K562 (cell line): ENCODE data around the gene PTPN14. TPM values are rescaled to one million over a fixed set of nuclear protein-coding genes. Genes with fewer than 3 reads are reported as not detected.

Source experiments
- ATAC-seq: fragments of 200-7000 bp; cut with Tn5 transposase; 3 replicates; pipeline ENCODE4 v1.9.1; 2020; ENCODE audit warnings: moderate library complexity
- BruUV-seq: library from RNA; stranded (reverse); fragments of 400-500 nt; replicated peaks from 2 replicates; lab custom pipeline; 2021; lab: Mats Ljungman, UMichigan
- CTCF ChIA-PET: fragments of 300-600 bp; formaldehyde crosslinking; extraction: SDS; loops from one replicate; lab custom pipeline; 2021; ENCODE audit warnings: low intra/inter-chr PET ratio; lab: Yijun Ruan, JAX
- POLR2A ChIA-PET: fragments of 300-600, 350-650 bp; sonication (Branson Sonifier 250); formaldehyde crosslinking; extraction: SDS; loops from one replicate; lab custom pipeline; 2021; ENCODE audit warnings: antibody characterized with exemption, inconsistent platforms; lab: Yijun Ruan, JAX
- DNase-seq, 4 experiments: peaks; one replicate each; pipeline versions ENCODE4 v3.0.0 to v3.0.0-alpha.2; 2011 to 2018; ENCODE audit warnings: low spot score in 3 of 4, mixed read lengths in 3 of 4; ENCODE audit errors: extremely low read depth in 1 of 4
- FAIRE-seq: peaks from 2 replicates; lab custom pipeline; 2011; peaks lifted over from hg19 to GRCh38; lab: Jason Lieb, UNC
- H2AFZ ChIP-seq: 2 replicates; pipeline ENCODE4 v1.6.0; 2011; ENCODE audit warnings: low read depth, low read length, control low read depth, inconsistent platforms
- H3K27ac ChIP-seq: fragments of 200-600 bp; 3 replicates; pipeline ENCODE4 v1.8.0; 2011; ENCODE audit warnings: low read depth, mild to moderate bottlenecking, control low read depth, inconsistent platforms, low read length, moderate library complexity, mixed read lengths; ENCODE audit errors: extremely low read depth
- H3K27me3 ChIP-seq, 2 experiments: fragments of 300-600 bp in 1 of 2; 2 replicates in 1 of 2; 3 replicates in 1 of 2; pipeline versions ENCODE4 v1.6.0 to v1.8.0; 2011; ENCODE audit warnings: inconsistent platforms in 2 of 2, low read length in 2 of 2, mild to moderate bottlenecking in 1 of 2, mixed read lengths in 1 of 2, moderate library complexity in 1 of 2; ENCODE audit not compliant: control insufficient read depth in 2 of 2, insufficient read depth in 2 of 2
- H3K36me3 ChIP-seq: fragments of 300-600 bp; 3 replicates; pipeline ENCODE4 v1.8.0; 2011; ENCODE audit warnings: mild to moderate bottlenecking, low read length, inconsistent platforms; ENCODE audit not compliant: control insufficient read depth, insufficient read depth
- H3K4me1 ChIP-seq, 2 experiments: fragments of 200-600 bp in 1 of 2; replicated peaks in 1 of 2; 2 replicates in 1 of 2; 3 replicates in 1 of 2; pipeline versions ENCODE4 v1.5.1 to v1.8.0; 2011; ENCODE audit warnings: inconsistent platforms in 2 of 2, low read length in 2 of 2, mild to moderate bottlenecking in 1 of 2, mixed read lengths in 1 of 2, moderate library complexity in 1 of 2; ENCODE audit not compliant: control insufficient read depth in 2 of 2, insufficient read depth in 2 of 2
- H3K4me2 ChIP-seq: 2 replicates; pipeline ENCODE4 v1.6.1; 2011; ENCODE audit warnings: low read length, control low read depth, inconsistent platforms, mixed read lengths; ENCODE audit not compliant: insufficient read depth
- H3K4me3 ChIP-seq: fragments of 200-600 bp; sonication (generic), shearing (Covaris generic); 2 replicates; pipeline ENCODE4 v1.5.1; 2016; ENCODE audit warnings: control low read depth, inconsistent platforms
- H3K79me2 ChIP-seq: fragments of 200-600 bp; 3 replicates; pipeline ENCODE4 v1.8.0; 2011; ENCODE audit warnings: low read length, inconsistent platforms; ENCODE audit not compliant: control insufficient read depth, insufficient read depth
- H3K9ac ChIP-seq, 2 experiments: 2 replicates each; pipeline versions ENCODE4 v1.6.0 to v1.6.1; 2011; ENCODE audit warnings: low read depth in 2 of 2, low read length in 2 of 2, control low read depth in 1 of 2, inconsistent platforms in 1 of 2, mild to moderate bottlenecking in 1 of 2, mixed read lengths in 1 of 2; ENCODE audit not compliant: insufficient read depth in 1 of 2
- H3K9me1 ChIP-seq: one replicate; pipeline ENCODE4 v1.6.0; 2011; ENCODE audit warnings: inconsistent platforms, mild to moderate bottlenecking, low read length, moderate library complexity; ENCODE audit not compliant: control insufficient read depth, insufficient read depth
- H3K9me3 ChIP-seq: replicated peaks from 2 replicates; pipeline ENCODE4 v1.5.1; 2011; ENCODE audit warnings: low read depth, low read length, inconsistent platforms; ENCODE audit not compliant: control insufficient read depth, insufficient read depth
- H4K20me1 ChIP-seq: replicated peaks from 2 replicates; pipeline ENCODE4 v1.6.1; 2011; ENCODE audit warnings: low read length, inconsistent platforms, mixed read lengths; ENCODE audit not compliant: control insufficient read depth, insufficient read depth
- CBX1 ChIP-seq: sonication (generic); IDR thresholded peaks from 2 replicates; pipeline ENCODE4 v1.6.1; 2016; ENCODE audit warnings: antibody characterized with exemption, low read depth, mild to moderate bottlenecking
- E2F3 ChIP-seq: fragments of 250-450 bp; sonication (Bioruptor Pico); IDR thresholded peaks from 2 replicates; pipeline ENCODE4 v1.4.0; 2020; ENCODE audit warnings: mild to moderate bottlenecking
- FOXK1 ChIP-seq: sonication (generic); formaldehyde crosslinking; IDR thresholded peaks from 2 replicates; pipeline ENCODE4 v1.8.0; 2022; ENCODE audit warnings: missing genetic modification reagents, mild to moderate bottlenecking, borderline replicate concordance
- HNRNPK ChIP-seq: fragments of 200-400 bp; formaldehyde crosslinking; IDR thresholded peaks from one replicate; pipeline ENCODE4 v1.6.1; 2018; ENCODE audit warnings: mild to moderate bottlenecking, low read depth, low read length; ENCODE audit not compliant: poor library complexity, severe bottlenecking
- HSF4 ChIP-seq: fragments of 250-450 bp; sonication (Bioruptor Pico); IDR thresholded peaks from 2 replicates; pipeline ENCODE4 v2.1.2; 2022; ENCODE audit warnings: mild to moderate bottlenecking, moderate library complexity, borderline replicate concordance
- POLR2B ChIP-seq: fragments of 450-650 bp; IDR thresholded peaks from 2 replicates; pipeline ENCODE4 v1.6.1; 2018; ENCODE audit warnings: low read depth; ENCODE audit not compliant: partially characterized antibody
- SMAD4 ChIP-seq: fragments of 250-450 bp; sonication (Bioruptor Pico); conservative IDR thresholded peaks from 2 replicates; pipeline ENCODE4 v1.8.0; 2021; ENCODE audit warnings: inconsistent platforms, mild to moderate bottlenecking, moderate library complexity
- SOX6 ChIP-seq: fragments of 450-650 bp; IDR thresholded peaks from 2 replicates; pipeline ENCODE4 v1.6.1; 2014; ENCODE audit warnings: mild to moderate bottlenecking
- ZNF184 ChIP-seq: sonication (generic); formaldehyde crosslinking; IDR thresholded peaks from 2 replicates; pipeline ENCODE4 v1.5.0; 2020; ENCODE audit warnings: missing genetic modification reagents
- ZSCAN29 ChIP-seq: fragments of 450-650 bp; IDR thresholded peaks from 2 replicates; pipeline ENCODE4 v1.6.1; 2017
- WGBS: fragments of 100-300 bp; shearing (Covaris generic); methylation state at CpG from one replicate; pipeline ENCODE4 v1.1.6; 2016; ENCODE audit warnings: low coverage, mixed read lengths; ENCODE audit not compliant: insufficient coverage; ENCODE audit errors: missing lambda C conversion rate; 5-methylcytosine and 5-hydroxymethylcytosine counted together
- in situ Hi-C: fragments of 300-500 bp; cut with MboI; formaldehyde crosslinking; loops from 4 replicates; pipeline ENCODE4 v1.15.0; 2018; ENCODE audit warnings: inconsistent platforms, mixed read lengths
- intact Hi-C: fragments of 100-400 bp; cut with micrococcal nuclease; formaldehyde crosslinking; loops from 2 replicates; pipeline ENCODE4 v1.14.2; 2022
- polyA plus RNA-seq, 8 experiments: library from polyadenylated mRNA; depleted of rRNA in 4 of 8; stranded (reverse) in 5 of 8; unstranded in 3 of 8; fragments of >200 nt; fragmentation: Nextera tagmentation in 2 of 8; fragmentation: Illumina TruSeq in 1 of 8; extraction: Ambion mirVana in 2 of 8; extraction: Trizol in 1 of 8; gene quantifications; 2 replicates each; pipeline versions ENCODE4 v1.2.1 to v1.2.3, GENCODE V29; 2011 to 2014; ENCODE audit warnings: inconsistent platforms in 1 of 8, missing spikeins in 1 of 8
- total RNA-seq, 7 experiments: library from RNA; depleted of rRNA in 6 of 7; stranded (reverse); fragments of >200 nt in 6 of 7; fragmentation: Illumina TruSeq in 2 of 7; extraction: Trizol in 2 of 7; gene quantifications; 2 replicates each; pipeline versions ENCODE4 v1.2.1 to v1.2.3, GENCODE V29; 2011 to 2021; ENCODE audit warnings: low replicate concordance in 1 of 7
- TF ChIP-seq, protein P1 (sequence below): sonication (generic); formaldehyde crosslinking; IDR thresholded peaks from 2 replicates; pipeline ENCODE4 v1.8.0; 2022; ENCODE audit warnings: missing genetic modification reagents, mild to moderate bottlenecking, moderate library complexity, borderline replicate concordance

PTPN14 gene
- total and polyA plus RNA-seq, 9 of the 15 experiments (the other 6 are each of a cell fraction or from before 2014, with no cell fraction given): 0.01 to 0.29 (median 0.04) TPM; not detected in 6

DNA sequence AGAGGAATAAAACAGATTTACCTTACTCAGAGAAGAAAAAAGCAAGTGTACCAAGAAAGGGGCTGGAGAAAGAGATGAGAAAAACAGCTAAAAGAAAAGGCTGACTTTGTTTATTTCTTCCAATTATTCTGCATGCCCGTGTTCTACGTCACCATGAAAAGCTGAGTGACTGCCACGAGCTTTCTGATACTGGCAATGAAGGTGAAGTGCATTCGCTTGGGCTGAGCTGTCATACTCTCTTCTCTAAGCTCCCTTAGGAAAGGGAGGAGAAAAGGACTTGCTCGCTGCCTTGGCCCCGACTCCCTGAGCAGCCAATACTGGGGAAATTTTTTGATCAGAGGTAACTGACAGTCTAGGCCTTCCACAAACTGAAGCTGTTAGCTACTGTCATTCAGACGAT, 165.1 kb downstream of the PTPN14 start:
- H2AFZ ChIP-seq: no peak overlapping the region
- DNase-seq (no peak), FAIRE-seq (no peak), ATAC-seq (no peak)
- H4K20me1 ChIP-seq: no peaks in the 10 kb centered on the region
- ChIA-PET CTCF (no interaction called here), POLR2A (no interaction called here)
- intact Hi-C loops (no loop called here), in situ Hi-C loops (no loop called here)
- no peaks in the 10 kb centered on the region for H3K9me3 ChIP-seq
- H3K9ac ChIP-seq: no peak overlapping the region
- peaks cover 0 to 10% of the 10 kb centered on the region in 2 experiments; a peak in 1 of 5 replicates for H3K4me1 ChIP-seq
- H3K4me2 ChIP-seq: no peak overlapping the region
- H3K27me3 ChIP-seq: peaks cover 29 to 41% of the 10 kb centered on the region in 2 experiments
- H3K4me3 ChIP-seq: no peak overlapping the region
- no peak overlapping the region for H3K27ac ChIP-seq
- TF ChIP-seq, protein P1, sequence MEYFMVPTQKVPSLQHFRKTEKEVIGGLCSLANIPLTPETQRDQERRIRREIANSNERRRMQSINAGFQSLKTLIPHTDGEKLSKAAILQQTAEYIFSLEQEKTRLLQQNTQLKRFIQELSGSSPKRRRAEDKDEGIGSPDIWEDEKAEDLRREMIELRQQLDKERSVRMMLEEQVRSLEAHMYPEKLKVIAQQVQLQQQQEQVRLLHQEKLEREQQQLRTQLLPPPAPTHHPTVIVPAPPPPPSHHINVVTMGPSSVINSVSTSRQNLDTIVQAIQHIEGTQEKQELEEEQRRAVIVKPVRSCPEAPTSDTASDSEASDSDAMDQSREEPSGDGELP (CRISPR knock-in tag): no peak
- TF ChIP-seq ZSCAN29: no peak
- no TSS peak for BruUV-seq
- H3K79me2 ChIP-seq: no peaks in the 10 kb centered on the region
- no peaks in the 10 kb centered on the region for H3K9me1 ChIP-seq
- H3K36me3 ChIP-seq: no peaks in the 10 kb centered on the region
- WGBS: 1% methylated on average over 7 of the region's 7 CpGs

- FAIRE-seq: no peak
- peaks cover 0 to 10% of the 10 kb centered on the region in 2 experiments; a peak in 1 of 5 replicates for H3K4me1 ChIP-seq
- no peaks in the 10 kb centered on the region for H3K79me2 ChIP-seq
- H3K9me3 ChIP-seq: no peaks in the 10 kb centered on the region
- H3K9me1 ChIP-seq: no peaks in the 10 kb centered on the region
- ChIA-PET CTCF (interaction anchor here (0.6 kb wide), 1 partner anchor 1692 kb away, joined by 3 read pairs; no protein-coding TSS in a partner anchor), POLR2A (no interaction called here)
- no peak overlapping the region for H3K4me2 ChIP-seq
- DNase-seq: no peak
- intact Hi-C loops: no loop called here
- no peaks in the 10 kb centered on the region for H3K36me3 ChIP-seq
- no peak overlapping the region for H3K27ac ChIP-seq
- H2AFZ ChIP-seq: no peak overlapping the region
- peaks cover 34 to 38% of the 10 kb centered on the region in 2 experiments for H3K27me3 ChIP-seq
- in situ Hi-C loops: no loop called here
- no peak overlapping the region for H3K4me3 ChIP-seq
- ATAC-seq: no peak
- no TSS peak for BruUV-seq
- 0% methylated on average over 1 of the region's 1 CpG for WGBS
- no peaks in the 10 kb centered on the region for H4K20me1 ChIP-seq
- H3K9ac ChIP-seq: no peak overlapping the region
- TF ChIP-seq SMAD4 (CRISPR knock-in tag) (no peak), E2F3 (no peak), HSF4 (CRISPR knock-in tag) (no peak), ZNF184 (CRISPR knock-in tag) (no peak), SOX6 (no peak), HNRNPK (no peak), POLR2B (no peak), FOXK1 (CRISPR knock-in tag) (no peak), CBX1 (no peak)
These were observed 166.0 kb downstream of the PTPN14 start for GRCh38 chr1:214385428-214385827.
